NCI-H2107 treated with DMSO at 0.1 percent for 48 hours (cell line): ENCODE data around the gene RGSL1.

Experiments
- DNase-seq: peaks from one replicate; lab custom pipeline; 2025; ENCODE audit not compliant: unreplicated experiment; lab: John Stamatoyannopoulos, UW

The RGSL1 gene

DNA sequence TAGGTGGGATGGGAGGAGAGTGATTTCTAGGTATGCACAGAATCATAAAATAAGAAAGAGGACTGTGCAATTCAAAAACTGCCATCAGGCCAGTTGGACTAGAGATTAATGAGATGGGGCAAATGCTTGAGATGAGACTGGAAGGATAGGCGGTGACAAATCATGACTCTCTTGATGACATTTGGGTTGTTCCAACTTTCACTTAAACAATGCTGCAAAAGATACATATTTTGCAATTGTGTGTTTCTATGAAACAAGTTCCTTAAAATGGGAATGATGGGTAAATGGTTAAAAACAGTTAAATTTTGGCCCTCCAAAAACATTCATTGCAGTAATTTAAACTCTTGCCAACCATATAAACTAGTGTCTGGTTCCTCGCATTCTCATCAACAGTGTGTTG, 84.0 kb downstream of the RGSL1 start:
- no peak for DNase-seq

DNA sequence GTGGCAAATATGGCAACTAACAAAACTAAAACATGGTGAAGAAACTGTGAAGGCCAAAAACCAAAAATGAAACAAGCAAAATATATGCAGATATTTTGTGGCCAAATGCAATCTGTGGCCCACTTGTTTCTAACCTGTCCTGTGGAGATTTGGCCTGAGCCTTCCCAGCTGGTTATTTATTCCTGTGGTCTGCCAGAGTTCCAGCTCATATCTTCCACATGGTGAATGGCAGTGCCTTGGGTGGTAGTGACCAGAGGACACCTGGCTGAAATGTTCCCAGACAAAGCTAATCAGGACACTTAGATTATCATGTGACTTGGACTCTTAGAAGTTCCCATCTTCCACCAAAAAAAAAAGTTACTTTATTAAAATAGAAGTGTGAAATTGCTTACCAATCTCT, 99.4 kb downstream of the RGSL1 start:
- DNase-seq, result no peak

DNA sequence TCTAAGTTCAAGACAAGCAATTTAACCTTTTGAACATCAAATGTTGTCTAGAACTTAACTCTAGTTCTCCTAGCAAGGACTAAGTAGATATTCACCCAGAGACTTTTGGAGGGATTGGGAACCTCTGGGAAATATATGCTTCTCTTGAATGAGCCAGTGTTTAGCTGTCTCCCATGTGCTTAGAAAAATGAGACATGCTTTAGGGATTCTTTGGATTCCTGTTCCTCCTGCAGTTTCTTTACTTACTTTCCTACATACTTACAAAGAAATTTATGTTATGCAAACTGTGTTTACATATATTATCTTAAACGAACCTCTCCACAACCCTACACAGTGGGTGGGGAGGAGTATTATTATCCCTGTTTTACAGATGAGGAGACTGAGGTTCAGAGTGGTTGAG, 99.9 kb downstream of the RGSL1 start:
- DNase-seq, result no peak

DNA sequence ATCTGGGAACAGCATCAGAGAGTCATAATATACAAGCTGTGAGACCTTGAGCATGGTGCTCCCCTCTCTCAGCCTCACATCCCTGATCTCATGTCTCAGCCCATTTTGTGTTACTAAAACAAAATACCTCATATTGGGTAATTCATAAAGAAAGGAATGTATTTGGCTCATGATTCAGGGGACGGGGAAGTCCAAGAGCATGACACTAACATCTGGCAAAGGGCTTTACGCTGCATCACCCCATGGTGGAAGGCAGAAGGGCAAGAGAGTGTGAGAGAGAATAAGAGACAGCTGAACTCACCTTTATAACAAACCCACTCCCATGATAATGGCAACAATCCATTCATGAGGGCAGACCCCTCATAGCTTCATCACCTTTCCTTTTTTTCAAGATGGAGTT, 102.6 kb downstream of the RGSL1 start:
- DNase-seq, result no peak

DNA sequence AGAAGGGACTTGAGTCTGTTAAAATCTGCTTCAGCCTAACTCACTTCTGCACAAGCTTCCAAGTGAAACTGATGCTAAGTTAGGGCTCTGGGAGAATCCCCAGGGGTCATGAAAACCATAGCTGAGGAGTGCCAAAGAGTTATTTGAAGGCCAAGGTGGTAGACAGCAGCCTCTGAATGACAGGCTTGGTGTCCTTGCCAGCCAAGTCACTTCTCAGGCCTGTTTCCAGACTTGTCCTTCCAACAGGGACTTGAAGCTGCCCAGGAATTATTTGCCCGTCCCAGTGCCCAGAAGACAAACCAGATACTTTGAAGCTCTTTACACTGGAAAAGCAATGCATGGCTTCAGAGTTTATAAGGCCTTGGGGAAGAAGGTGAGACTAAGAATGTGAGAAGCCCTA, 105.5 kb downstream of the RGSL1 start:
- no peak for DNase-seq

DNA sequence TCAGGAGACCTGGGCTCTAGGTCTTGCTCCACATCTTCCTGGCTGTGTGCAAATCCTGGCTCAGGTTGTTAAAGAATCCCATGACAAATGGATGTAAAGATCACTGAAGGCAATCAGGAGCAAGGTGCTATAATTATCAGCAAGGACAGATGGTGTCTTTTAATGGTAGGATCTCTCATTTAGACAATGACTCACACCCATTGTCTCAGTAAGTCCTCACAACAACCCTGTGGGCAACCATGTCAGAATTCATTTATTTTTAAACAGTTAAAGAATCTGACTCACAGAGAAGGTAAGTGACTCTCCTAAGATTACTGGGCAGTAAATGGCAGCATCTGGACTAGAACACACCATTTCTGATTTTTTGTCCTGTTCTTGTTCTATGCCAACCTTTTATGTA, 106.3 kb downstream of the RGSL1 start:
- no peak for DNase-seq

DNA sequence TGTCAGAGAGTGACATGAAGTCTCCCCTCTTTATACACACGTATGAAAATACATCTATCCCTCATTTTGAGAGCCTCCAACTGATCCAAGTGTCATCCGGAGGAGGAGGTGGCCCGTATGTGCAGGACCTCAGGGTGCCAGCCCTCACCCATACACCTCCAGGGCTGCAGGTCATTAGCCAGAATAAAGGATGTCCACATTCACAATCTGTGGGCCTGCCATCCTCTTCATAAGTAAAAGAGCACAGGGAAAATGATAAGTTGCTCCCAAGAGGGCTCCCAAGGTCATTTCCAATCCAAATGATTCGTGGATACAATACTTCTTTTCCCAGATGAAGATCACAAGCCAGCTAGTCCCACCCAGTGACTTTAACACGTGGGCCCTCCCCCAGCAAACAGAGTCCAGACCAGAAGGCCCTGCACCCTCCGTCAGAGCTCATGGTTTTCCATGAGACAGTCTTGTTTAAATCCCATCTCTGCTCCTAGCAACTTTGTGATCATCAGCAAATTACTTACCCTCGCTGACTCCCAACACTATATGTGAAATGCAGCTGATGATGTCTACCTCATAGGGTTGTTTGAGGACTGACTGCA, 110.5 kb downstream of the RGSL1 start:
- DNase-seq, result no peak

DNA sequence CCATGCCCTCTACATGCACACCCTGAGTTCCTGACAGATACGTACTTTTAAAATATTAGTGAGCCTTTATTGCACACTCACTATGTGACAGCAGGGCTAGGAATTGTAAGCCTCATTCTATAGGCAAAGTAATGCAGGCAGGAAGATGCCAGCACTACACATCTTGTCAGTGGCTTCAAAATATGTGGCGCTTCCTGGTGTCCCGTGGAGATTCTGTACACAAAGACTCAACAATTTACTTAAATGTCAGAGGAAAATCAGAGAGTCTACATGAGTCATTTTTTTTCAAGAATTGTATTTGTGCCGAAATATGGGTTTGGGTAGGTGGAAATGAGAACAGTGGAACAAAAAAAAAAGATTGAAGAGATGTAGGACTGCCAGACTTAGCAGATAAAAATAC, 111.5 kb downstream of the RGSL1 start:
- DNase-seq, result no peak

DNA sequence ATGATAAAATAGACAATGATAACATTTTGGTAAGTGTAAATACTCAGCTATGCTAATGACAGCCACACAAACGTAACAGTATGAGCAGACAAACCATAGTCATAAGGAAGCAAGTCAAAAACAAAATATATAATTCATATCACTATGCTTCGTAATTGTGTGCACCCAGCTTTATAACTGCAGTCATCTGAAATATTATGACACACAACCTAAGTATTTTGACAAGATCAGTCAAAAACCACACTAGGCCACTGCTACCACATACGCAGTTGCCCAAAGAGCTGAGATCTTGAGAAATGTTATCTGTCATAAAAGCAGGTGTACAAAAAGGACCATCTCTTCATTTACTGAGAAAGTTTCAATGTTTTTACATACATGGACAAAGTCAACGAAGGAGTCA, 113.1 kb downstream of the RGSL1 start:
- no peak for DNase-seq

DNA sequence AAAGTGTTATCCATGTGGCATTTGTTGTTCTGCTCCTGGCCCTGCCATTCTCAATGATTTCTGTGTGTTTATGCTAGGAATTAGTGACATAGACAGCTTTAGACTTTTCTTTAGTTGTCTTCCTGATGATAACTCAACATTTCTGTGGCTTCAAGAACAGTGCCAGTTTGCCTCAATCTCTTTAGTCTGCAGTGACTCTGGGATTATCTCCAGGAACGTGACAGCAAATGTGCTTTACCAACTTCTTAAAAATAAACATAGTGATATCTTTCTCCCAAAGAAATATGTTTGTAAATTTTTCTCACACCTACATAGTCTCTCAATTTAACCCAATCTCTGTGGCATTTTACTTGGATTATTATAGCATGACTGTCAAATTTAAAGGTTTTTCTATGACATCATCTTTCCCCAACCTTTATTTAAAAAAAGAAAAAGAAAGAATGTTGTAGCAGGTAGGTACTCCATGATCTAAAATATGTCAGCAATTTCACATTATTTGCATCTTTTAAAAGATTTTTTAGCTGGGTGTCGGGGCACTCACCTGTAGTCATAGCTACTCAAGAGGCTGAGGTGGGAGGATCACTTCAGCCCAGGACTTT, 114.6 kb downstream of the RGSL1 start:
- DNase-seq, result no peak

DNA sequence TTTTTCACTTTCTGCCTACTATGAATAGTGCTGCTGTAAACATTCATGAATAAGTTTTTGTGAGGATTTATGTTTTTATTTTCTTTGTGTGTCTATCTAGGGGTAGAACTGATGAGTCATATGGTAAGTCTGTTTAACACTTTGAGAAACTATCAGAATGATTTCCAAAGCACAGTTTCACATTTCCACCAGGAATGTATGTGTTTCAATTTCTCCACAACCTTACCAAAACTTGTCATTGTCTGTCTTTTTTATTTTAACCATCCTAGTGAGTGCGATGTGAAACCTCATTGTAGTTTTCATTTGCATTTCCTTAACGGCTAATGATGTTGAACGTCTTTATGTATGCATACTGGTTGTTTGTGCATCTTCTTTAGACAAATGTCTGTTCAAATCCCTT, 115.6 kb downstream of the RGSL1 start:
- DNase-seq, result no peak

DNA sequence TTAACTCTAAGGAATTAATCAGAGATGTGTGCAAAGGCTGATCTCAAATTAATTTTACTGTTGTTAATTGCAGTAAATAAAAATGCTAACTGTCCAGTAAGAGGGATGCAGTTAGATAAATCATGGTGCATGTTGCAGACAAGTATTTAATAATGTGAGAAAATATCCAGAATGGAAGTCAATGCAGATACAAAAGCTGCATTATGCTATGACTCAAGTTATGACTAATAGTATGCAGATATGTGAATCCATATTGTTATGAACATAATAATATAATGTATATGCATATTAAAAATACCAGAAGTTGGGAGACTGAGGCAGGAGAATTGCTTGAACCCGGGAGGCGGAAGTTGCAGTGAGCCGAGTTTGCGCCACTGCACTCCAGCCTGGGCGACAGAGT, 117.7 kb downstream of the RGSL1 start:
- DNase-seq, result no peak

DNA sequence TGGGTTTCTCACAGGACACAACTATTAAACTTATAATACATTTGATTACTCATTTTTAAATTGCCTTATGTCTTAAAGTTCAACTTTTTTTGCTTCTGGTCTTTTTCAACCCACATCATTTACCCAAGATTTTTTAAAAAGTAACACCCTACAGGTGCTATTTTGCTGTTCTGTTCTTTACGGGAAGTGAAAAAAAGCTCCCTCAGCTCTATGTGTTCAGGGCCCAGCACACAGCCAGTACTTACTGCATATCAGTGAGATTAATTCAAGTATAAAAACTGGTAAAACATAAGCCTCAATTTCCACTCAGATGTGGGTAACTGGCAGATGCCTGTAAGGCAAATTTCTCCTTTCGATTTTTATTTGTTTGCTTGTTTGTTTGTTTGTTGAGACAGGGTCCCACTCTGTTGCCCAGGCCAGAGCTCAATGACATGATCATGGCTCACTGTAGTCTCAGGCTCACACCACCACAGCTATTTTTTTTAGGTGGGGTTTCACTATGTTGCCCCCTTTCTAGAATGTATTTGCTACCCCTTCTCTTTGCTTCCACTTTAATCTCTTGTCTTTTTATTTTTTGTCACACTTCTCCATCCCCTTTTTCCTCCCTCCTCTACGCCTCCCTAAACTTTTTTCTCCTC, 118.8 kb downstream of the RGSL1 start:
- no peak for DNase-seq

DNA sequence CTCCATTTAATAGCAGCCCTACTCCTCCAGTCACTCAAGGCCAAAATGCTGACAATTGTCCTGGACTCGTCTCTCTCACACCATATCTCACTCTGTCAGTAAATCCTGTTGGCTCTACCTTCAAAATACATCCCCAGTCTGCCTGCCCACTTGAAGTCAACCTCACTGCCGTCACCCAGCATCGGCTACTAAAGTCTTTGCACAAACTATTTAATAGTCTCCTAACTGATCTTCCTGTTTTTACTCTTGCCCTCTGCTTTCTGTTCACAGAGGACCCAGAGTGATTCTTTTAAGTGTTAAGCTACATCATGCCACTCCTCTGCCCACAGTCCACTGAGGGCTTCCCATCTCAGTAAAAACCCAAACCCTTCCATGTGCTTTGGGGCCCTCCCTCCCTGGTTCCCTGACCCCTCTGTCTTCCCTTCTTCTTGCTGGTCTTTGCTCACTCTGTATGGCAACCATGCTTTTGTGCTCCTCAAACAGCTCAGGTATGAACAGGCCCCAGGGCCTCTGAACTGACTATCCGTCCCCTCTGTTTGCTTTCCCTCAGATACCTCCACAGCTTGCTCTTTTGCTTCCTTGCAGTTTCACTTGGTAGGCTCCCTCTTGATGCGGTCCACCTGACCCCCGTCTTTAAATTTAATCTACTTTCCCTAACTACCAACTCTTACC, 120.1 kb downstream of the RGSL1 start:
- DNase-seq, result no peak

DNA sequence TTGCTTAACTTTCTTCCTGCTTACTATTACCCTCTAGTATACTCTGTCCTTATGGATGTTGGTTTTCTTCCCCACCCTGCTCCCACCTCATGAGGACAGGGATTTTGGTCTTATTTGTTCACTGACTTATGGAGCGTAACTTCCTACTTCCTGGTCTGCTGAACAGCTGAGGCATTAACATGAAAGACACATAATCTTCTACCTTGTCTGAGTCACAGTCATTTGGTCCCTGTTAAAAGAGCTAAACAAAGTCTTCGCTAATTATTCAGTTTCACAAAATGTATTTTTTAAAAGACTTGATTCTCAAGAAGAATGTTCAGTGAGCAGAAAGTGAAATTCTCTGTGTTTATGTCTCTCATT, 120.6 kb downstream of the RGSL1 start:
- no peak for DNase-seq

DNA sequence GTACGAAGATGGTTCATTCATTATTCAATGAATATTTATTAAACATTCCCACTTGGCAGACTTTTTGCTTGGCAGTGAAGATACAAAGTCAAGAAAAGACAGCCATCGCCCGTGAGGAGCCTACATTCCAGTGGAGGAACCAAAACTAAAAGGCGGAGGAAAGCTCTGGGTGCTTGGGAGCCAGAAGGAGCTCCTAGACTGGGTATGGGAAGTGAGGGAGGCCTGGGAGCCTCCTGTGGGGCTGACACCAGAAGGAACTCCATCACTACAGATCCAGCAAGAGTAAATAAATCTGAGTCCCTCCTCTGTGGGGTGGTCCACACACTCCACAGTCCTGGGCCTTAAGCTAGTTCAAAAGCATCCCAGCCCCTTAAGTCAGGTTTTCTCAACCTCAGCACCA, 124.2 kb downstream of the RGSL1 start:
- no peak for DNase-seq

DNA sequence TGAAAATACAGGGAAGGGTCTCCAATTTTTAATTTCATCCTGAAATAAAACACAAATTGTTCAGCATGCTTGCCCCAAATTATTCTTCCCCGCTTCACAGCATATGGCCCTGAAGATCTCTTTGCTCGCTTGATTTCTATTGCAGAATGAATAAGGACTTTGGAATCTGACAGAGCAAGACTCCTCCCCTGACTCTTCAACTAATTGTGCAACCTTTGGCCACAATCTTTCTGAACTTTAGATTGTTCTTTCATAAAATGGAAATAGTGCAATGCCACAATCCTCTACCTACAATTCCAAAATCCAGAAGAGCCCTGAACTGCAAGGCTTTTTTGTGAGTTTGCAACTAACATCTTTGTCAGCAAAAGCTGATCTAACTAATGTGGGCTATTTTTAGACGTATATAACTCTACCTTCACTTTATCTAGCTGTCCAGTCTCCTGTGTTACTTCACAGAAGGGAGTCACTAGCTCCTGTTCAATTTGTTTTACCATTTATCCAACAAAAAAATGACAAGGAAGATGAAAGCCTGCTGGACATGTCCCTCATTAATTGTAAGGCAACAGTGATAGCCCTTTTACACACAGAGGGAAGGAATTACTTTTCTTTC, 125.7 kb downstream of the RGSL1 start:
- DNase-seq, result no peak

DNA sequence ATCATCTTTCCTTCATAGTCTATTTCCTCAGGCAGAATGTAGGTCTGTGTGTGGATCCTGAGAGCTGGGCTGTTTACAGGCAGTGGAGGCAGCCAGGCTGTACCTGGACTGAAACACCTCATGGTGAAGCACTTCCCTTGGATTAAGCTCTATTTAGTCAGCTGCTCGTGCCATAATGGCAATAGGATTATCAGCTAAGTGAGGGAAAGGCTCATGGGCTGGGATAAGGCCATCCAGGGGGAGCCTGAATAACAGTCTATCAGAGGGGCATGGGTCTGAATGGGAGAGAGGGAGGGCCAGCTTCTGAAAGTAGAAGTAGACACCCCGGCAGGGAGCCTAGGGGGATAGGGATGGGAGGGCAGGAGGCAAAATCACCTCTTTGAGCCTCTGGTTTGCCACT, 130.8 kb downstream of the RGSL1 start:
- DNase-seq, result no peak

DNA sequence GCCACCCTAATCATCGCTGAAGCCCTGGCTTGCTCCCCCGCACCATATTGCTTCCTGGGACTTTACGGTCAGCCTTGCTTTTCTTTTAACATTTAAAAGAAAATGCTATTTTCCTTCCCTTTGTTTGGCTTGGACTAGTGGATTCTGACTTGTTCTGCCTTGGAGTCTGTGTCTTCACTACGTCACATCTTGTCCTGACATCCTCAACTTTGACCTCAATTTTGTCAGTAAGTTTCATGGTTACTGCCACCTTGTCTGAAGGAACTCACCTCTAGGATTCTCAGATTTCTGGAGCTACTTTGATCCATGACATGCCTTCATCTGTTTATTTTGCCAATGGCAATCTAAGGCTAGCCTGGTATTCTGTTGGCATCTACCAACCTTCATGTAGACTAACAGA, 134.8 kb downstream of the RGSL1 start:
- DNase-seq, result no peak

DNA sequence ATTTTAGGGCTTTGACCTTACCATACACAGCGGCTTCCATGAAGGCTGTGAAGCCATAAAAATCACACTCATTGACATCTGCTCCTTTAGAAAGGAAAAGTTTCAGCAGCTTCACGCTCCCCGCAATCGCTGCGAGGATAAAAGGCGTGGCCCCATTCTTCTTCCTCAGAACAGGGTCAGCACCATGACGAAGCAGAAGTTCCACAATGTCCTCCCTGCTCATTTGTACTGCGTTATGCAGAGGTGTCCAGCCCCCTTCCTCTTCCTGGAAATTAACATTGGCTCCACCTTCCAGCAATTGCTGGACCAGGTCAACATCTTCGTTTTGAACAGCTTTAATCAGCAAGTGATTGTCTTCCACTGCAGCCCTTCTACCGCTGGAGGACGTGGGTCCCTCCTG, 136.4 kb downstream of the RGSL1 start:
- no peak for DNase-seq

DNA sequence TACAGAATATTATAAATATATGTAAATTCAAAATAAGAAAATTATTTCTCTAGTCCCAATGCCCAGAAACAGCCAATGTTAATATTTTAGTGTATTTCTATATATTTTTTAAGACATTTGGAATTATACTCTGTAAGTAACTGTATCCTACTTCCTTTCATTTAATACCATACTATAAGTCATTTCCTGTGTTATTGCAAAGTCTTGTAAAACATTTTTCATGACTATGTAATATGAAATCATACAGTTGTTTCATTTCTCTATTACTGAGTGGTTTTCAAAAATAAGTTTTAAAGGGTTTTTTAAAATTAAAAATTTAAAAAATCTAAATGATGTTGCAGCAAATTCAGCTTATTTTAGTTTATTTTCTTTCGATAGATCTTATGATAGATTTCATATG, 137.1 kb downstream of the RGSL1 start:
- DNase-seq, result no peak
